OCI-LY3 (cell line): Measurements from ENCODE around the gene TCF7.

Experiments
- H2AFZ ChIP-seq: fragments of 200-600, 300-600 bp; shearing (Covaris generic); 2 replicates; pipeline ENCODE4 v1.6.0; 2014; ENCODE audit warnings: antibody characterized with exemption, low read depth, low read length
- H3K27ac ChIP-seq: fragments of 200-600, 300-600 bp; sonication (generic); 2 replicates; pipeline ENCODE4 v1.5.1; 2014; ENCODE audit warnings: mild to moderate bottlenecking, low read length, moderate library complexity, mixed read lengths
- H3K27me3 ChIP-seq: fragments of 200-600, 300-600 bp; sonication (generic); 2 replicates; pipeline ENCODE4 v1.6.1; 2014; ENCODE audit warnings: low read depth, low read length, mixed read lengths
- H3K36me3 ChIP-seq: fragments of 200-600, 300-600 bp; sonication (generic); replicated peaks from 2 replicates; pipeline ENCODE3; 2014; ENCODE audit warnings: low read depth, low read length, mixed read lengths
- H3K4me1 ChIP-seq: fragments of 300-600, 200-600 bp; sonication (generic); 2 replicates; pipeline ENCODE4 v1.6.1; 2014; ENCODE audit warnings: low read length, mixed read lengths
- H3K4me2 ChIP-seq: fragments of 200-600, 300-600 bp; sonication (generic); 2 replicates; pipeline ENCODE4 v1.6.1; 2014; ENCODE audit warnings: low read length, mixed read lengths
- H3K4me3 ChIP-seq: fragments of 300-600, 200-600 bp; sonication (generic); 2 replicates; pipeline ENCODE4 v1.5.1; 2014; ENCODE audit warnings: antibody characterized with exemption, mild to moderate bottlenecking, low read length, moderate library complexity
- H3K79me2 ChIP-seq: fragments of 300-600, 200-600 bp; shearing (Covaris generic); 2 replicates; pipeline ENCODE4 v1.6.1; 2014; ENCODE audit warnings: mild to moderate bottlenecking, low read length, mixed read lengths
- H3K9ac ChIP-seq: fragments of 300-600, 200-600 bp; shearing (Covaris generic); 2 replicates; pipeline ENCODE4 v1.6.0; 2014; ENCODE audit warnings: mild to moderate bottlenecking, low read length, moderate library complexity
- H3K9me3 ChIP-seq: fragments of 200-600, 300-600 bp; shearing (Covaris generic); 2 replicates; pipeline ENCODE4 v1.6.1; 2014; ENCODE audit warnings: low read length, mixed read lengths; ENCODE audit not compliant: insufficient read depth
- H4K20me1 ChIP-seq: fragments of 200-600, 300-600 bp; sonication (generic); 2 replicates; pipeline ENCODE4 v1.6.1; 2016; ENCODE audit warnings: low read length, mixed read lengths; ENCODE audit not compliant: insufficient read depth
- CTCF ChIP-seq: fragments of 200-600, 300-600 bp; sonication (generic); IDR thresholded peaks from 2 replicates; pipeline ENCODE4 v1.5.1; 2014; ENCODE audit warnings: antibody characterized with exemption, low read length, low read depth
- EZH2phosphoT487 ChIP-seq: fragments of 200-600 bp; shearing (Covaris generic); IDR thresholded peaks from 2 replicates; pipeline ENCODE4 v1.6.1; 2018; ENCODE audit warnings: antibody characterized with exemption, mixed run types, low read depth

Gene TCF7

DNA sequence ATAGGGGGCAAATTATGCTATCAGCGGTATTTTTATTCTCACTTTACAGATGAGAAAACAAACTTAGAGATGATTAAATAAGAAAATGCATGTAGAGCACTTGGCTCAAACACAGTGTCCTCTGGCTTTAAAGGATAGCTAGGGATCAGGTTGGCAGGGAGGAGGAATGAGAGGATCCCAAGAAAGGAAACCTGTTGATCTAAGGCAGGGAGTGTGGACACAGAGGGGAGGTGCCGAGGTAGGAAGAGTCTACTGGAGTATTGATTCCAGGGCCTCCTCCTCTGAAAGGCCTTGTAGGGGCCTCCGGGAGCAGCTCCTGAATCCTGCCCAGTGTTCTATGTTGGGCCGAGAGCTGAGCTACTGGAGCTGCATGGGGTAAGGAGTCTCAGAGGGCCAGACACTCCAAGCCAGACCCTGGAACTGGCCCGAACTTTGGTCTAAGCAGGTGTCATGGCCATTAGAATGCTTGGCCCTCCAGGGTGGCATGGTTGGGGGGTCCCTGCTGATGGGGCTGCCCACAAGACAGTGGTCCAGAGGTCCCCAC is 30.4 kb upstream of the TCF7 start:
- no peaks in the 10 kb centered on the region for H3K9me3 ChIP-seq
- H3K4me3 ChIP-seq = no peak overlapping the region
- H3K36me3 ChIP-seq = no peaks in the 10 kb centered on the region
- H3K4me1 ChIP-seq = no peaks in the 10 kb centered on the region
- no peak overlapping the region for H3K27ac ChIP-seq
- no peaks in the 10 kb centered on the region for H3K27me3 ChIP-seq
- TF ChIP-seq EZH2phosphoT487 (no peak), CTCF (no peak)
- H2AFZ ChIP-seq = no peak overlapping the region
- no peaks in the 10 kb centered on the region for H4K20me1 ChIP-seq
- H3K4me2 ChIP-seq = no peak overlapping the region
- no peaks in the 10 kb centered on the region for H3K79me2 ChIP-seq
- no peak overlapping the region for H3K9ac ChIP-seq

DNA sequence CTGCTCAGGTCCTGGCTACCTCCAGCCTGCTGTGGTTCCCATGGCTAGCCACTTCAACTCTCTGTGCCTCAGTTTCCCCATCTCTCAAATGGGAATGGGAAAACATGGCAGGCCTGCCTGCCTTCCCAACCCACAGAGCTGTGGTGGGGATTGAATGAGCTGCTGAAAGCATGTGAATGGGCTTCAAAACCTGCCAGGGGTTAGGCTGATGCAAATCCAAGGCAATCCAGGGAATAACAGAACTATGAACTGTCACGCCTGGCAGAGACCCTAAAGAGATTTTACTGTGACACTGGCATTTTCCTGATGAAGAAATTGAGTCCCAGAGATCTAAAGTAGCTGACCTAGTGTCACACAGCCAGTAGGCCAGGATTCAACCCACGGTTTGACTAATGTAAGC is 29.9 kb upstream of the TCF7 start:
- Histone ChIP-seq H2AFZ (no peak overlapping the region), H3K4me1 (no peaks in the 10 kb centered on the region), H4K20me1 (no peaks in the 10 kb centered on the region), H3K27ac (no peak overlapping the region), H3K4me3 (no peak overlapping the region), H3K36me3 (no peaks in the 10 kb centered on the region), H3K27me3 (no peaks in the 10 kb centered on the region), H3K79me2 (no peaks in the 10 kb centered on the region), H3K9ac (no peak overlapping the region), H3K4me2 (no peak overlapping the region), H3K9me3 (no peaks in the 10 kb centered on the region)
- TF ChIP-seq CTCF (no peak), EZH2phosphoT487 (no peak)

- no peaks in the 10 kb centered on the region for H3K36me3 ChIP-seq
- no peaks in the 10 kb centered on the region for H3K27me3 ChIP-seq
- no peaks in the 10 kb centered on the region for H4K20me1 ChIP-seq
- no peak overlapping the region for H3K4me3 ChIP-seq
- TF ChIP-seq CTCF (no peak), EZH2phosphoT487 (no peak)
- no peaks in the 10 kb centered on the region for H3K79me2 ChIP-seq
- H3K4me1 ChIP-seq = no peaks in the 10 kb centered on the region
- no peak overlapping the region for H2AFZ ChIP-seq
- H3K9me3 ChIP-seq = no peaks in the 10 kb centered on the region
- no peak overlapping the region for H3K9ac ChIP-seq
- H3K27ac ChIP-seq = no peak overlapping the region
- H3K4me2 ChIP-seq = no peak overlapping the region
Observed at GRCh38 chr5:134085411-134085810, 29.1 kb upstream of the TCF7 start.

DNA sequence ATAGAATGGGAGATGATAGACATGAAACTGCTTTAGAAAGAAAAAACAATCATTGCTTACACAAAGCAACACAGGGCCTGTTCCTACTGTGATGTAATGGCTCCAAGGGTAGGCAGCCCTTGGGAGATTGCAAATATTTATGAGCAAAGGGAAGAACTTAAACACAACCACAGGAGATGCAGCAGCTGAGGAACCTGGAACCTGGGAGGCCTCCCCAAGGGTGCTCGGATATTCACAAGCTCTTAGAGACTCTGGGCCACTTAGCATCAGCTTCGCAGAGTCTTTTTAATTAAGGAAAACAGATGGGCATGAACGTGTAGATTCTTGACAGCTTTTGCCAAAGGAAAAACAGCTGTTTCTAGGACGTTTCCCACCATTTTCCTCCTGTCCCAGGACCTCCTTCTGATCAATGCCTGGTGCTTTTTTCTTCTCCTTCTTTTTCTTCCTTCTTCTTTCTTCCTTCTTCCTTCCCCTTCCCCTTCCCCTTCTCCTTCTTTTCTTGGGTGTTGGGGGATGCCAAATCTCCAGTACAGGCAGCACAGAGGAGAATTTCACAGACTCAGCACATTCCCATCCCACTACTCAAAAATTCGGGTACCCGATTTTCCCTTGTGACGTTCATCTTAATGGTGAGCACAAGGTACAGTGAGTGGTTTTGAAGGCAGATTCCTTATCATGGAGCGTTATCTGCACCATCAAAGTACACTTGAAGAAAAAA is 28.1 kb upstream of the TCF7 start:
- Histone ChIP-seq H3K36me3 (no peaks in the 10 kb centered on the region), H3K4me2 (no peak overlapping the region), H3K4me1 (no peaks in the 10 kb centered on the region), H3K27me3 (no peaks in the 10 kb centered on the region), H4K20me1 (no peaks in the 10 kb centered on the region), H3K27ac (no peak overlapping the region), H3K9ac (no peak overlapping the region), H3K4me3 (no peak overlapping the region), H2AFZ (no peak overlapping the region), H3K9me3 (no peaks in the 10 kb centered on the region), H3K79me2 (no peaks in the 10 kb centered on the region)
- TF ChIP-seq EZH2phosphoT487 (no peak), CTCF (no peak)
